ENCODE results near the gene GFRA1. TPM values are rescaled to one million over a fixed set of nuclear protein-coding genes. Genes with fewer than 3 reads are reported as not detected.

Gene GFRA1
- total and polyA plus RNA-seq, 2 donors (not counting 1 experiment from before 2014, with no cell fraction given) = 6.3 to 29.6 TPM

- H3K4me1 ChIP-seq (ENCODE audit: control insufficient read depth, extremely low read depth, insufficient read depth, low read length) = no peaks in the 10 kb centered on the region
- no peak overlapping the region for H3K9ac ChIP-seq (ENCODE audit: insufficient read depth, low read length)
- no peak overlapping the region for H3K27ac ChIP-seq (ENCODE audit: insufficient read depth, low read length)
- H2AFZ ChIP-seq (ENCODE audit: low read length) = no peak overlapping the region
- H3K9me3 ChIP-seq (ENCODE audit: control insufficient read depth, insufficient read depth, low read depth, low read length) = no peaks in the 10 kb centered on the region
- no peaks in the 10 kb centered on the region for H3K79me2 ChIP-seq (ENCODE audit: control insufficient read depth, insufficient read depth, low read length)
- H3K4me2 ChIP-seq (ENCODE audit: extremely low read depth, insufficient read depth, low read length) = no peak overlapping the region
- TF ChIP-seq EZH2 (IDR thresholded peaks at IDR 0.05; ENCODE audit: low read length, missing control alignments) (no peak), CTCF (conservative IDR thresholded peaks at IDR 0.05 in 1 of 2, IDR thresholded peaks at IDR 0.05 in 1 of 2; ENCODE audit: low read depth in 1 of 2, low read length in 2 of 2) (no peak)
- H3K36me3 ChIP-seq (ENCODE audit: control insufficient read depth, insufficient read depth, low read length) = no peaks in the 10 kb centered on the region
- DNase-seq (ENCODE audit: low read depth in 2 of 2) = no peak
- H3K27me3 ChIP-seq (ENCODE audit: control insufficient read depth, insufficient read depth, low read length) = no peaks in the 10 kb centered on the region
- H4K20me1 ChIP-seq (ENCODE audit: control insufficient read depth, extremely low read depth, insufficient read depth, low read length) = no peaks in the 10 kb centered on the region
- no peak overlapping the region for H3K4me3 ChIP-seq (replicated peaks in 1 of 4; ENCODE audit: control extremely low read depth in 1 of 4, insufficient read depth in 1 of 4, low read depth in 3 of 4, low read length in 4 of 4)
Observed at GRCh38 chr10:116262678-116263077, 10.3 kb downstream of the GFRA1 start.

- peak in 1 of 2 donors; percentile 19 for DNase-seq (ENCODE audit: low read depth in 2 of 2)
- no peaks in the 10 kb centered on the region for H3K4me1 ChIP-seq (ENCODE audit: control insufficient read depth, extremely low read depth, insufficient read depth, low read length)
- no peaks in the 10 kb centered on the region for H4K20me1 ChIP-seq (ENCODE audit: control insufficient read depth, extremely low read depth, insufficient read depth, low read length)
- H2AFZ ChIP-seq (ENCODE audit: low read length) = no peak overlapping the region
- H3K27ac ChIP-seq (ENCODE audit: insufficient read depth, low read length) = no peak overlapping the region
- no peaks in the 10 kb centered on the region for H3K79me2 ChIP-seq (ENCODE audit: control insufficient read depth, insufficient read depth, low read length)
- H3K36me3 ChIP-seq (ENCODE audit: control insufficient read depth, insufficient read depth, low read length) = no peaks in the 10 kb centered on the region
- no peak overlapping the region for H3K9ac ChIP-seq (ENCODE audit: insufficient read depth, low read length)
- no peaks in the 10 kb centered on the region for H3K27me3 ChIP-seq (ENCODE audit: control insufficient read depth, insufficient read depth, low read length)
- H3K4me2 ChIP-seq (ENCODE audit: extremely low read depth, insufficient read depth, low read length) = no peak overlapping the region
- no peaks in the 10 kb centered on the region for H3K9me3 ChIP-seq (ENCODE audit: control insufficient read depth, insufficient read depth, low read depth, low read length)
- no peak overlapping the region for H3K4me3 ChIP-seq (replicated peaks in 1 of 4; ENCODE audit: control extremely low read depth in 1 of 4, insufficient read depth in 1 of 4, low read depth in 3 of 4, low read length in 4 of 4)
- TF ChIP-seq CTCF (conservative IDR thresholded peaks at IDR 0.05 in 1 of 2, IDR thresholded peaks at IDR 0.05 in 1 of 2; ENCODE audit: low read depth in 1 of 2, low read length in 2 of 2) (no peak), EZH2 (IDR thresholded peaks at IDR 0.05; ENCODE audit: low read length, missing control alignments) (no peak)
Observed at GRCh38 chr10:116260599-116260998, 12.4 kb downstream of the GFRA1 start.

GRCh38 chr10:116259638-116260037, 13.4 kb downstream of the GFRA1 start:
- no peaks in the 10 kb centered on the region for H3K4me1 ChIP-seq (ENCODE audit: control insufficient read depth, extremely low read depth, insufficient read depth, low read length)
- H3K27me3 ChIP-seq (ENCODE audit: control insufficient read depth, insufficient read depth, low read length) = no peaks in the 10 kb centered on the region
- no peaks in the 10 kb centered on the region for H4K20me1 ChIP-seq (ENCODE audit: control insufficient read depth, extremely low read depth, insufficient read depth, low read length)
- H2AFZ ChIP-seq (ENCODE audit: low read length) = no peak overlapping the region
- no peak overlapping the region for H3K9ac ChIP-seq (ENCODE audit: insufficient read depth, low read length)
- H3K27ac ChIP-seq (ENCODE audit: insufficient read depth, low read length) = no peak overlapping the region
- no peak for TF ChIP-seq CTCF (conservative IDR thresholded peaks at IDR 0.05 in 1 of 2, IDR thresholded peaks at IDR 0.05 in 1 of 2; ENCODE audit: low read depth in 1 of 2, low read length in 2 of 2)
- TF ChIP-seq EZH2 (IDR thresholded peaks at IDR 0.05; ENCODE audit: low read length, missing control alignments) = no peak
- no peaks in the 10 kb centered on the region for H3K9me3 ChIP-seq (ENCODE audit: control insufficient read depth, insufficient read depth, low read depth, low read length)
- no peaks in the 10 kb centered on the region for H3K36me3 ChIP-seq (ENCODE audit: control insufficient read depth, insufficient read depth, low read length)
- H3K4me2 ChIP-seq (ENCODE audit: extremely low read depth, insufficient read depth, low read length) = no peak overlapping the region
- DNase-seq (ENCODE audit: low read depth in 2 of 2) = no peak
- H3K4me3 ChIP-seq (replicated peaks in 1 of 4; ENCODE audit: control extremely low read depth in 1 of 4, insufficient read depth in 1 of 4, low read depth in 3 of 4, low read length in 4 of 4) = no peak overlapping the region
- no peaks in the 10 kb centered on the region for H3K79me2 ChIP-seq (ENCODE audit: control insufficient read depth, insufficient read depth, low read length)
